ENCODE measurements around the gene INMT.

- TF ChIP-seq, protein P1, sequence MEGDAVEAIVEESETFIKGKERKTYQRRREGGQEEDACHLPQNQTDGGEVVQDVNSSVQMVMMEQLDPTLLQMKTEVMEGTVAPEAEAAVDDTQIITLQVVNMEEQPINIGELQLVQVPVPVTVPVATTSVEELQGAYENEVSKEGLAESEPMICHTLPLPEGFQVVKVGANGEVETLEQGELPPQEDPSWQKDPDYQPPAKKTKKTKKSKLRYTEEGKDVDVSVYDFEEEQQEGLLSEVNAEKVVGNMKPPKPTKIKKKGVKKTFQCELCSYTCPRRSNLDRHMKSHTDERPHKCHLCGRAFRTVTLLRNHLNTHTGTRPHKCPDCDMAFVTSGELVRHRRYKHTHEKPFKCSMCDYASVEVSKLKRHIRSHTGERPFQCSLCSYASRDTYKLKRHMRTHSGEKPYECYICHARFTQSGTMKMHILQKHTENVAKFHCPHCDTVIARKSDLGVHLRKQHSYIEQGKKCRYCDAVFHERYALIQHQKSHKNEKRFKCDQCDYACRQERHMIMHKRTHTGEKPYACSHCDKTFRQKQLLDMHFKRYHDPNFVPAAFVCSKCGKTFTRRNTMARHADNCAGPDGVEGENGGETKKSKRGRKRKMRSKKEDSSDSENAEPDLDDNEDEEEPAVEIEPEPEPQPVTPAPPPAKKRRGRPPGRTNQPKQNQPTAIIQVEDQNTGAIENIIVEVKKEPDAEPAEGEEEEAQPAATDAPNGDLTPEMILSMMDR (conservative IDR thresholded peaks at IDR 0.05; ENCODE audit: low read length): no peak
- TF ChIP-seq EZH2phosphoT487 (IDR thresholded peaks at IDR 0.05; ENCODE audit: borderline replicate concordance, low read depth, low read length): no peak
Measured at GRCh38 chr7:30785786-30786185, 33.9 kb downstream of the INMT start.
